Fibroblast of skin of abdomen (primary cell): Measurements from ENCODE around the gene BHLHA15.

Experiments used
- DNase-seq: peaks from one replicate; pipeline ENCODE4 v3.0.0-alpha.2; 2013

The BHLHA15 gene

DNA sequence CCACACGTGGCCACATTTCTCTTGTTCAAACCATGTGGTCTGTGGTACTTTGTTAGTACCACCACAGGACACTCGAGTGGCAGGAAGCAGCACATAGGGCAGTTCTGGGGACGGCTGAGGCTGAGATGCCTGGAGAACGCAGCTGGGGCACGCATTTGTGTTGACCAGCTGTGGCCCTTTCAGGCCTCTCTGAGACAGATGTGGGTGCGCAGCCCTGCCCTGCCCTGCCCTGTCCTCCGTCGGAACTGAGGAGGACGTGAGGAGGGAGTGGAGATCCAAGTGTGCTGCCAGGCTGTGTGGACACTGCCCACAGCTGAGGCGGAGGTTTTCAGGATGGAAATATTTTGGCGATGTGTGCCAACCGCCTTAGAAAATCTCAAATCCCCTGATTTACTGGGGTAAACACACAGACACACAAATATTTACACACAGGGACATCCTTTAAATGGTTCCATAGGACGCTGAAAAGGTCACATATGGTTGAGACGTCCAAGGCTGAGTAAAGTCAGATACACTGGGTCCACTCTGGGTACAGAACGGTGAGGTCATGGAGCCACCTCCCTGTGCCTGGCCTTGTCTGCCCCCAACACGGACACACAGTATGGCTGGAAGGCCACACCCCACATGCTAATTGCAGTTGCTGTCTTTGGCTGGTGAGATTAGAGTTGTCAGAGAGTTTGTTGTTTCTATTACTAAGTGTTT, 14.8 kb downstream of the BHLHA15 start:
- DNase-seq: no peak

DNA sequence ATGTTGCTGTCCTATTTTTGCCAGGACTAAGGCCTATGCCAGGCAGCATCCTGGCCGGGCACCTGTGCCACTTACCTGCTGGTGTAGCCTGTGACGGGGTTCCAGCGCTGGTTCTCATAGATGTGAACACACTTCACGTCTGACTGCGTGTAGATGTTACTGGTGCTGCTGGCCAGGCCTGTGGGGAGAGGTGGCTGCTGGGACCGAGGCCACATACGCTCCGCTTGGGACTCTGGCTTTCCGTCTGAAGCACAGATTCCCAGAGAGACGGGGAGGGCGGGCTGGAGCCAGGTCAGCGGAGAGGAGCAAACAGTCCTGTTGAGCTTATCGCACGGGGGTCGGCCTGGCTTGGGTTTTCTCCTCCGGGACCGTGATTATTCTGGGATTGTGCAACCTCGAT, 16.7 kb downstream of the BHLHA15 start:
- no peak for DNase-seq

DNA sequence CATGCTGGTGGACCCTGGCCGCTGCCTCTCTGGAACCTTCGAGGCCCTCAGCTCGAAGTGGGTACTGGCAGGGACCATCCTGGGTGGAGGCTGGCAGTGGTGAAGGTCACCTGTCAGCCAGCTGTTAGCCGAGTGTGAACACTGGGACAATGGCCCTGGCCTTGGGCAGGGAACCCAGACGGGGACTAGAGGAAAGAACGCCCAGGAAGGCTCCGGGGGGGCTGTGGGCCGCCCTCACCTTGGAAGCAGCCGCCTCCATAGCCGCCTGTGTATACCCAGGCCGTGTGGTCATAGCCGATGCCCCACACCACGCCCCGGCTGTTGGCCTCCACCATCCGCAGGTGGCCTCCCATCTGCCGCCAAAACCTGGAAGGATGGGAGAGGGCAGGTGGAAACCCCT, 17.6 kb downstream of the BHLHA15 start:
- no peak for DNase-seq

DNA sequence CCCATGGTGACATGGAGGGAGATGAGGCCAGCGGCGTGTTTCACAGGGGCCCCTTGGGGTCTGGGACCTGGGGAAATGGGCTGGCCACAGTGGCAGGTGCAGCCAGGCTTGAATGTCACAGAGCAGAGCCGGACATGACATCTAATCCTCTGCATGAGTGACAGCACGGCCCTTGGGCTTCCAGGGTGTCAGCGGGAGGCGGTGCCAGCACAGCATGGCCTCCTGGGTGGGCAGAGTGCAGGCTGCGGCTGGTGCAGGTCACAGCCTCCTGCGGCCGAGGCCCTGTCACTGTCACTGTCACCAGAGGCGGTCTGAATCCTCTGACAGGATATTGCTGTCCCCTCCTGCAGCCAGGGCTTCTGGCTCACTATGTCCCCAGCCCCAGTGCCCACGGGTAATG, 18.2 kb downstream of the BHLHA15 start:
- no peak for DNase-seq

DNA sequence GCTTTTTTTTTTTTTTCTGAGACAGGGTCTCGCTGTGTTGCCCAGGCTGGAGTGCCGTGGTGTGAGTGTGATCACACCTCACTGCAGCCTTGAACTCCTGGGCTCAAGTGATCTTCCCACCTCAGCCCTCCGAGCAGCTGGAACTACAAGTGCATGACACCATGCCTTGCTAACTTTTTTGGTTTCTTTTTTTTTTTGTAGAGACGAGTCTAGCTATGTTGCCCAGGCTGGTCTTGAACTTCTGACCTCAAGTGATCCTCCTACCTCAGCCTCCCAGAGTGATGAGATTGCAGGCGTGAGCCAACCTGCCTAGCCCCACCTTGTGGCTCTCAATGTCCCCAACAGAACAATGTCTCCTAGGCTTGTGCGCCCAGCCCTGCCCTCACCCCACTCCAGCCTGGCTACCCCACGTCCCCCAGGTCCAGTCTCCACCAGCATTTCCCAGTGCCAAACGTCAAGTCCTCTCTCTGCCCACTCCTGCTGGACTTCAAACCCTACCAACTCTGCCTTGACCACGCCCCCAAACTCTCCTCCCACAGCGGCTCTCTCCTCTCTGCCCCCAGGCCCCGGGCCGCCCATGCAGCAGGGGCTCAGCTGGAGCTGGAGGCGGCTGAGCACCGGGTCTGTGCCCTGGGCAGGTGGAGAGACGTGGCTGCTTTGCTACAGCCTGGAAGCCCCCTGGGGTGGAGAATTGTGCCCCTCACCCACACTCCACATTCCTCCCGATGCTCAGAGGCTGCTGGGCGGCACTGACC, 18.9 kb downstream of the BHLHA15 start:
- no peak for DNase-seq

DNA sequence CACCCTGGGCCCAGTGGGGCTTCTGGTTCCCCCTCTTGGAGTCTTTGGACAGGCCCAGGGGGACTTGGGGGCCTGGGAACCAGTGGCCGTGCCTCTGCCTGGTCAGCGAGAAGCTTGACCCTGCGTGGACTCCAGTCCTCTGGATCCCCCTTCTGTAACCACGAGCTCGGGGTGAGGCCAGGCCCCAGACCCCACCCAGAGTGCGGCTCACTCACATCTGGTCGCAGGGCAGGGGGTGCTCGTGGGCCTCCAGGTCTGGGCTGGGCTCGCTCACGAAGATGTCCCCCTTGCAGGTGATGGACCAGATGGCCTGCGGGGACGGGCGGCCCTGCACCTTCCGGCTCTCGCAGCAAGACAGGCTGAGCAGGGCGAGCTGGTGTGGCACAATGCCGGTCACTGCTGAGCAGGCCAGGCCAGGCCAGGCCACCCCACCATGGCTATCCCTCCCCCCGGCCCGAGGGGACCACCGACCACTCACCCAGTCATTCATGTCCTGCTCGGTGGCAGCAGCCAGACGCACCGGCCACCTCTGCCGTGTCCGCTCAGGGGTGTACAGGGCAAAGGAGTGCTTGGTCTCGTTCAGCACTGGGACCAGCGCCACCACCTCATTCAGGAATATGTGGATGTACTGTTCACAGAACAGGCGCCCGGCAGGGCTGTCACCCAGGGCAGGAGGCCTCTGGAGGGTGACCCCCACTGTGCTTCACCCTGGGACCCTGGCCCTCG, 19.7 kb downstream of the BHLHA15 start:
- no peak for DNase-seq

DNA sequence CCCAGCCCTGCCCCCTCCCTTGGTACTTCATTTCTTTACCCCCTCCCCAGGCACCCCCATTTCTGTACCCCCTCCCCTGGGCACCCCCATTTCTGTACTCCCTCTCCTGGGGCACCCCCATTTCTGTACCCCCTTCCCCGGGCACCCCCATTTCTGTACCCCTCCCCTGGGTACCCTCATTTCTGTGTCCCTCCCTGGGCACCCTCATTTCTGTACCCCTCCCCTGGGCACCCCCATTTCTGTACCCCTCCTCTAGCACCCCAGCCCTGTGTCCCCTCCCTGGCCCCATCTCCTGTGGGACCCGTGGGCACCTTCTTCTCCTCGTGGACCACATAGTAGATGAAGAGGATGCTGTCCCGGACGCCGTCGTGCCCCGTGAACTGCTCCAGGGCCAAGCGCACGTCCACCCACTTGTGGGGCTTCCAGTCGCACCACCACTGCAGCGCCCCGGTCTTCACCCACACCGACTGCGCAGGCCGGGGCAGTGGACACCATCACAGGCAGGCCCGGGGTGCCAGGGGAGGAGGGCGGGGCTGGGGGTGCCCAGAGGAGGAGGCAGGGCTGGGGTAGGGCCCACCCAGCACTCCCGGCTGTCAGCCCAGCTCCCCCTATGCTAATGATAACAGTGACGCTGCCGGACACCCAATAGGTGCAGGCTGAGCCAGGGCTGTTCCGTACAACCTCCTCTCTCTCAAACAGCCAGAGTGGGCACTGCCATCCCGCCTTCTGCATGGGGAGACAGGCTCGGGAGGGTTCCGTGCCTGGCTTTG, 20.4 kb downstream of the BHLHA15 start:
- no peak for DNase-seq

DNA sequence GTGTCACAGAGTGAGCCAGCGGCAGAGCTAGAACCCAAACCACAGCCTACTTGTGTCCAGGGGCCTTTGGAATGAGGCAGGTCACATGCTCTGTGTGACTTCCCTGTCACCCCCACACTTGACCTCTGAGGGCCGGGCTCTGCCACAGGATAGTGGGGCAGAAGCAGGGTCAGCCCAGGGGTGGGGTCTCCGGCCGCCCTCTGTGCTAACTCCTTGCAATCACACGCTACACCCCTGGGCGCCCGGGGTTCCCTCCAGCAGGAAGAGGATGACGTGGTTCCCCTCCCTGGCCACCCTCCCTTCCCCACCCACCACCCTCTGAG, 21.0 kb downstream of the BHLHA15 start:
- no peak for DNase-seq

DNA sequence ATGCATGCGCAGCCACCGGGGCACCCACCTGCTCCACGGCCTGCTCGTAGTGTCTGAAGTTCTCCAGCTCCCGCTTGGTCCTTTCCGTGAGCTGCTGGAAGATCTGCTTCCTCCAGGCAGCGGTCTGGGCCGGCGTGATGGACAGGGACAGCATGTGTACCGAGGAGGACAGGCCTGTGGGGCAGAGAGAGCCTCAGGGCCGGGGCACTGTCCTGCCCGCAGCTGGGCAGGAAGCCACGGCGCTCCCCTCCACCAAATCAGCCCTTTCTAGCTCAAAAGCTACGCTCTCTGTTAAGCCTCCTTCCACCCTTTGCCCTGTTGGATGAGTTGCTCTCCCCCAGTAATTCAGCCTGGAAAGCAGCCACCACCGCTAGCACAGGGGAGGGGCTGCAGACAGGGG, 21.6 kb downstream of the BHLHA15 start:
- DNase-seq: no peak

DNA sequence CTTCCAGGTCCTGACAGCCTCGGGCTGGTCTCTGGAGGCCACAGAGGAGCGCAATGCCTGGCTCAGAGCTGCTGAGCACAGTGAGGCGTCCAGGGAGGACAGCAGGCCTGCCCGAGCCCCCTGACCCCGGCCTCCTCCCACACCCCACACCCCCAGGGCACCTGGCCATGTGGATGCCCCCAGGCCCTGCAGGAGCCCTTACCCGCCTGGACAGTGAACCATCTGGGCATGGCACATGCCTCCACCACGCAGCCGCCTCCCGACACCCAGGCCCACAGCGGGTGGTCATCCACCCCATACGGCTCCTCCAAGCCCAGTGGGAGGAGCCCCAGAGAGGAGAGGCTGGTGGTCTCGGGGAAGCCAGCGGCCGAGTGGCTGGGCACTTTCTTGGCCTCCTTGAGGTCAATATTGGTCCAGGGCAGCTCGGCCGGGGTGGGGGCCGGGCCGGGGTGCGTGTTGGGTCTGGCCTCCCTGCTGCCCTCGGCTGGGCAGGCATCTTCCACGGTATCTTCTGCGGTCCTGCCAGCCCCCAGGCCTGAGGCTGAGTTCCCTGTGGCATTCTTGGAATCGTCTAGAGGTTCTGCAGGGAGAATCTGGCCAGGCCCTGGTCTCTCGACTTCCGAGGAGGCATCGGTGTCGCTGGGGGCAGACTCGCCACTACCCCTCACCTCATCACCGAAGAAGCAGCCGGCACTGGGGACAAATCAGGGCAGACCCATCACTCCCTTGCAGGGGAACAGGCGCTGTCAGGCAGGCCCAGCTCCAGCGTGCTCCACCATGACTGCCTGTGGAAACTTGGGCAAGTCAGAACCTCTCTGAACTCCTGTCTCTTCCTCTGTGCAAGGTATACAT, 22.2 kb downstream of the BHLHA15 start:
- no peak for DNase-seq

DNA sequence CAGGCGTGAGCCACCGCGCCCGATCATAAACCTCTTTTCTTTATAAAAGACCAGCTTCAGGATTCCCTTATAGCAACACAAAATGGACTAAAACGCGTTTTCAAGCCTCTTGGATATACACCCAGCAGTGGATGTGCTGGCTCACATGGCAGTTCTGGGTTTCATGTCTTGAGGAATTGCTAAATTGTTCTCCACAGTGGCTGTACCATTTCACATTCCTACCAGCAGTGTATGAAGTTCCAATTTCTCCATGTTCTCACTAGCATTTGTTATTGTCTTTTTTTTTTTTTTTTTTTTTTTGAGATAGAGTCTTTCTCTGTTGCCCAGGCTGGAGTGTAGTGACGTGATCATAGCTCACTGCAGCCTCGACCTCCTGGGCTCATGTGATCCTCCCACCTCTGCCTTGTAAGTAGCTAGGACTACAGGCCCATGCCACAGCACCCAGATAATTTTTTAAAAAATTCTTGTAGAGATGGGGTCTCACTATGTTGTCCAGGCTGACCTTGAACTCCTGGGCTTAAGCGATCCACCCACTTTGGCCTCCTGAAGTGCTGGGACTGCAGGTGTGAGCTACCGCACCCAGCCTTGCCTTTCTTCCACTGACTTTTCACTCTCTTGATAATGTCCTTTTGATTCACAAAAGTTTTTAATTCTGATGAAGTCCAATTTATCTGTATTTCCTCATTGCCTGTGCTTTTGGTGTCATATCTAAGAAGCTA, 23.3 kb downstream of the BHLHA15 start:
- DNase-seq: no peak

DNA sequence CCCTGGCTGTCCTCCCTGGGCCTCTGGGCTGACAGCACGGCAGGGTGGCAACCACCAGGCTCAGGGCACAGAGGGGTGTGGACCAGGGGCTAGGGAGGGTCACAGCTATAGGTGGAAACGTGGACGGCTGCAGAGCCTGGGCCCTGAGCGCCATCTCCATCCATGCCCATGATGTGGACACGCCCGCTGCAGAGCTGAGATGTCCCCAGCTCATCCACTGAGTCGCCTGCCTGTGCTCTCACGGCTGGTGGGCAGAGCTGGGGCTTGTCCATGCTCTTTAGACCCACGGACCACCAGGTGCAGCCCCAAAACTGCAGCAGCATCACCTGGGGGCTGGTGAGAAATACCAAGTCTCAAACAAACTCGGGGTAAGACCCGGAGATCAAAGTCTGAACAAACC, 24.7 kb downstream of the BHLHA15 start:
- DNase-seq: no peak

DNA sequence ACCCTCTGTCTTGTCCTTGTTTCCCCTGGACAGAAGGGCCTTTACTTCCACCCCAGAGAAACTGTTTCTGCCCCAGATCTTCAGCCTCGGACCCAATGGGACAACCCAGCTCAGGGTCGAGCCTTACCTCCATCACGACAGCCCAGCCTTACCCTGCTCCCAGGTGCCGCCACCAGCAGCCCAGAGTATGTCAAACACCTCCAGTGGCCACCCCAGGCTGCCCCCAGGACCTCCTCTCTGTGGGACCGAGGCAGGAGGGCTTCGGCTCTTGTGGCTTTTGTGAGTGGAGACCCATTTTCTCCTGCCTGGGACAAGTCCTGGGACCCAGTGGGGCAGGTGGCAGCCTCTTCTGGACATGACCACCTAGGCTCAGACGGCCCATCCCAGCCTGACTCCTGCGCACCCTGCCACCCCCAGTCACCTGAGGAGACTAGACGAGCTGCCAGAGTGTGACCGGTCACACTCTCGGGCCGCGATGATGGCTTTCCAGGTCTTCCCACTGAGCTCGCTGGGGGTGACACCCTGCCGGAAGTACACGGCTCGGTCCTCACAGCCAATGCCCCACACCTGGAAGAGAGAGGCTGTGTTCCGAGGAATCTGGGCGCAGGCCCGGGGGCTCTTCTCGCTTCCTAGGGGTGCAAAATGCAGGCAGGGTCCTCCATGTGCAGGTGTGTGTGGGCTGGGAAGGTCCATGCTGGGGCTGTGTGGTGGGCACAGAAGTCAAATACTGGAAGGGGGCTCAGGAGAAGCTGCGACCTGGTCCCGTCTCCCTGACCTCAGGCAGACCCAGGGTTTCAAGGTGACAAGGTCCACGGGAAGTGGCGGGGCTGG, 25.3 kb downstream of the BHLHA15 start:
- DNase-seq: no peak

DNA sequence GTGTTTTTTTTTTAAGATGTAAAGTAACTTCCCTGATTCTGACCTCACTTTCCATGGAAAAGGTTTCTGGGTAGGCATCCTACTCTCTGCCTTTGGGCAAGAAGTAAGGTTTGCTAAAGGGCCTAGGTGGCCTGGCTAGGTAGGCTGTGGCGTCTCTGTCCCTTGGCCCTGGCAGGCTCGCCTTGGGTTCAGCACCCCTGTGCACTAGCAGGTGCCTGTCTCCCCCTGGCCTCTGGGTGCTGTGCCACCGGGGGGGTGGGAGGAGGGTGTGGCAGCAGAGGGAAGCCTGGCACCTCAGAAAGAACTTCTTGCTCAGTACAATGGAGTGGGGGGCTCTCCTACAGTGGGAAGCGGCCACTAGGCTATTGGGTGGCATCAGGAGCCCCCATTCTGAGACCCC, 26.8 kb downstream of the BHLHA15 start:
- no peak for DNase-seq

DNA sequence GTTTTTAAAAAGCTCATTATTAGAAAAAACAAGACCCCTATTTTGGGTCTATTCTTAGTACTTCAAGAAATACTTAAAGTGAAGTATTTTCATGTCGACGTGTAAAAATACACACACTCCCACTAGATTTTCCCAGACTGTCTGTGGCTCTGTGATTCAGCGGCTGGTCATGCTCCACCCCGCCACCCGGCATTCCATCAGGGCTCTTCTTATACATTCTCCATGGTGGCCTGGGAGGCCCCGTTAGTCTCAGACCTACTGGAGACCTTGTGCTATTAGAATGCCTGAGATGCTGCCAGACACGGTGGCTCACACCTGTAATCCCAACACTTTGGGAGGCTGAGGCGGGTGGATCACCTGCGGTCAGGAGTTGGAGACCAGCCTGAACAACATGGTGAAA, 27.7 kb downstream of the BHLHA15 start:
- peak; percentile 37 for DNase-seq

DNA sequence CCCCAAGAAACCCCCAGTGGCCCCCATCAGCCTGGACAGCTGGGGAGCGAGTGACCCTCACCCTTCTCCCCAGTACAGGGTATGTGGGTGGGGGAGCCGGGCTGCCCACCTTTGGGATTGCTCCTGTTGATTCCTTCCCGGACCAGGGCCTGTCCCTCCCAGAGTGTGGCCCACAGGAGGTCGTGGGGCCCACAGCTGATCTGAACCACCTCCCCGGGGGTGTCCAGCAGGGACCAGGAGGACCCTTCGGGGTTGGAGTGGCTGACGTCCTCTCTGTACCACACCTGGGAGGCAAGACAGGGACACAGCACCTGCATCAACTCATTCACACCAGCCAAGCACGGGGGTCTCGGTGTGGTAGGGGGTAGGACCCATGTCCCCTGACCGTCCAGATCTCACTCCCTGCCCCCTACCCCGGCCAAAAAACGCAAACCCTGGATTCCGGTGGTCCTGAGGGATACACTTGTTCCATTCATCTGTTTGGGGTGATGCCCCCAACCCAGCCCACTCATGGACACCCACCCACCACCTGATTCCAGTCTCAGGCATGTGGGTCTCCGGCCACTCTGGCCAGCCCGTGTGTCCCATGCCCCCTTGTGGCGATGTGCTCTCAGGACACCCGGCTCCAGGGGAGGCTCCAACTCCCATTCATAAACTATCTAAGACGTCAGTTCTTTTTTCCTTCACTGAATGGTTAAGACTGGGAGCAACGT, 29.9 kb downstream of the BHLHA15 start:
- DNase-seq: no peak

DNA sequence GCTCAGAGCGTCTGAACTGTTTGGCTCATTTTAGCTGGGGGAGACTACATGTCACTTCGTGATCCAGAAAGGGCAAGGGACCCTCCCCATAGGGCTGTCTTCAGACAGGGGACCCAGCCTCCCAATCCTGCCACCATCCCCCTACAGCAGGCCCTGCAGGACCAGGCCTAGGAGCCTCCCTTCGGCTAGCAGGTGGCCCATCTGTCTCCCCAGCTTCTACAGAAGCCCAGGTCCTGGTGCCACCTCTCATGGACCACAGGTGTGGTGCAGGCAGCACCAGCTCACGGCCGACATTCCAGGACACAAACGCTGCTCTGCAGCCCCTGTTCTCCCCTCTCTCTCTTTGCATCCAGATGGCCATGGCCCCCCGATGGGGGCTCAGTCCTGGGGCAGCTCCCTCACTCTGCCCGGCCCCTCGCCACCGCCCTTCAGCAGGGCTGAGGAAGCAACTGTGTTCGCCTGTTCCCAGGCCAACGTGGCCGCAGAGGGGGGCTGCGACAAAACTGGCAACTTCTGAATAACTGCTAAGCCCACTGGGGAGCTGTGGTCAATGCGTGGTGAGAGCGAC, 30.5 kb downstream of the BHLHA15 start:
- no peak for DNase-seq

DNA sequence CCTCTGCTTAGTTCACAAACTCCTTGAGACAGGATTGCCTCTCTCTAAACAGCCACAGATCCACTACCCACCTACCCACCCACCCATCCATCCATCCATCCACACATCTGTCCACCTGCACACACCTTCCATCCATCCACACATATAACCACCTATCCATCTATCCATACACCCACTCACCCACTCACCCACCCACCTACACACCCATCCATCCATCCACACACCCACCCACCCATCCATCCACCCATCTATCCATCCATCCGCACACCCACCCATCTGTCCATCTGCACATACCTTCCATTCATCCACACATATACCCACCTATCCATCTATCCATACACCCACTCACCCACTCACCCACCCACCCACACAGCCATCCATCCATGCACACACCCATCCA, 31.1 kb downstream of the BHLHA15 start:
- no peak for DNase-seq

DNA sequence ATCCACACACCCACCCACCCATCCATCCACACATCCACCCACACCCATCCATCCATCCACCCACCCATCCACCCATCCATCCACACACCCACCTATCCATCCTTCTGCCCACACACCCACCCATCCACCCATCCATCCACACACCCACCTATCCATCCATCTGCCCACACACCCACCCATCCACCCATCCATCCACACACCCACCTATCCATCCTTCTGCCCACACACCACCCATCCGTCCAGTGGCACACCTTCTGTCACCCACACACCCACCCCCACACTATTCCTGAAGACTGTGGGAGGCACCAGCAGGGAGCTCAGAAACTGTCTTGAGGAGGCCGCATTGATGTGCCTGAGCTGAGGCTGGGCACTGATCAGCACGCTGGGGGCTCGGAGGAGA, 31.7 kb downstream of the BHLHA15 start:
- DNase-seq: no peak

DNA sequence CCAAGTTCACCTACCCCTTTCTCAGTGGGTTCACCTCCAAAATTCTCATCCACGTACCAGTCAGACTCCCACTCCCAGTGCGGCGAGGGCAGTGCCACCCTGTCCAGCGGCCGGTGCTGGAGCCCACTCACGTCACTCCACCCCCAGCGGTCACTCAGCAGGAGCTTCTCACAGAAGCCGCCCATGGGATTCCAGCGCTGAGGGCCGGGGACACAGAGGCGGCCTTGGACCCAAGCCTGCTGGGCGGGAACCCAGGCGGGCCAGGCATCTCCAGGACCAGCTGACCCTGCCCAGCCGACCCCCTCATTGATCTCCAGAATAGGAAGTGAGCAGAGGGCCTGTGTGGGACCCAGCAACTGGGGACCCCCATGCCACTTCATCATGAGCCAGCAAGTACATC, 33.6 kb downstream of the BHLHA15 start:
- no peak for DNase-seq
